C4-2B (cell line): ENCODE measurements around the gene ZNF75A.

Source experiments
- ZFX ChIP-seq: fragments of 450-650 bp; IDR thresholded peaks from 2 replicates; pipeline ENCODE4 v1.6.1; 2017
- TF ChIP-seq, protein P1 (sequence below): fragments of 450-650 bp; conservative IDR thresholded peaks from 2 replicates; pipeline ENCODE4 v1.5.1; 2017; ENCODE audit warnings: mild to moderate bottlenecking

- TF ChIP-seq, protein P1, sequence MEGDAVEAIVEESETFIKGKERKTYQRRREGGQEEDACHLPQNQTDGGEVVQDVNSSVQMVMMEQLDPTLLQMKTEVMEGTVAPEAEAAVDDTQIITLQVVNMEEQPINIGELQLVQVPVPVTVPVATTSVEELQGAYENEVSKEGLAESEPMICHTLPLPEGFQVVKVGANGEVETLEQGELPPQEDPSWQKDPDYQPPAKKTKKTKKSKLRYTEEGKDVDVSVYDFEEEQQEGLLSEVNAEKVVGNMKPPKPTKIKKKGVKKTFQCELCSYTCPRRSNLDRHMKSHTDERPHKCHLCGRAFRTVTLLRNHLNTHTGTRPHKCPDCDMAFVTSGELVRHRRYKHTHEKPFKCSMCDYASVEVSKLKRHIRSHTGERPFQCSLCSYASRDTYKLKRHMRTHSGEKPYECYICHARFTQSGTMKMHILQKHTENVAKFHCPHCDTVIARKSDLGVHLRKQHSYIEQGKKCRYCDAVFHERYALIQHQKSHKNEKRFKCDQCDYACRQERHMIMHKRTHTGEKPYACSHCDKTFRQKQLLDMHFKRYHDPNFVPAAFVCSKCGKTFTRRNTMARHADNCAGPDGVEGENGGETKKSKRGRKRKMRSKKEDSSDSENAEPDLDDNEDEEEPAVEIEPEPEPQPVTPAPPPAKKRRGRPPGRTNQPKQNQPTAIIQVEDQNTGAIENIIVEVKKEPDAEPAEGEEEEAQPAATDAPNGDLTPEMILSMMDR: 0 out of 2 replicates have a peak, but pooled peaks have one; percentile 13
- no peak for TF ChIP-seq ZFX
These were observed 58.5 kb downstream of the ZNF75A start for GRCh38 chr16:3363793-3364192.
